Neural progenitor cell (in vitro differentiated cells): ENCODE results near the gene DIP2A. TPM values are rescaled to one million over a fixed set of nuclear protein-coding genes. Genes with fewer than 3 reads are reported as not detected.

ENCODE experiments used
- DNase-seq: peaks from one replicate; pipeline ENCODE4 v3.0.0-alpha.2; 2016; ENCODE audit warnings: low spot score
- H2AFZ ChIP-seq: fragments of 200-600 bp; sonication (generic); replicated peaks from 2 replicates; pipeline ENCODE4 v1.6.1; 2016; ENCODE audit warnings: antibody characterized with exemption
- H3F3A ChIP-seq: fragments of 200-600 bp; sonication (generic); 2 replicates; pipeline ENCODE4 v1.6.1; 2016; ENCODE audit warnings: antibody characterized with exemption, low read depth
- H3K27ac ChIP-seq: fragments of 200-600 bp; sonication (generic); 2 replicates; pipeline ENCODE4 v1.5.1; 2016; ENCODE audit warnings: mild to moderate bottlenecking
- H3K27me3 ChIP-seq: fragments of 200-600 bp; sonication (generic); 2 replicates; pipeline ENCODE4 v1.6.1; 2016; ENCODE audit warnings: mild to moderate bottlenecking, moderate library complexity
- H3K36me3 ChIP-seq: fragments of 200-600 bp; sonication (generic); 2 replicates; pipeline ENCODE4 v1.5.1; 2016
- H3K4me1 ChIP-seq: fragments of 200-600 bp; sonication (generic); 2 replicates; pipeline ENCODE4 v1.6.1; 2016; ENCODE audit warnings: mixed run types
- H3K4me2 ChIP-seq: fragments of 200-600 bp; sonication (generic); 2 replicates; pipeline ENCODE4 v1.6.1; 2016
- H3K4me3 ChIP-seq: fragments of 200-600 bp; sonication (generic); 2 replicates; pipeline ENCODE4 v1.5.1; 2016
- H3K79me2 ChIP-seq: fragments of 200-600 bp; sonication (generic); 2 replicates; pipeline ENCODE4 v1.6.1; 2016; ENCODE audit warnings: low read depth
- H3K9ac ChIP-seq: fragments of 200-600 bp; sonication (generic); 2 replicates; pipeline ENCODE4 v1.6.1; 2016
- H3K9me3 ChIP-seq: fragments of 200-600 bp; sonication (generic); 2 replicates; pipeline ENCODE4 v1.5.1; 2016; ENCODE audit warnings: low read depth
- H4K20me1 ChIP-seq: fragments of 200-600 bp; sonication (generic); 2 replicates; pipeline ENCODE4 v1.6.1; 2016; ENCODE audit warnings: low read depth
- H3K27ac Mint-ChIP-seq: 3 replicates; pipeline ENCODE4 v1.8.0; 2021; ENCODE audit warnings: mixed read lengths
- H3K27me3 Mint-ChIP-seq: 2 replicates; pipeline ENCODE4 v1.8.0; 2022; ENCODE audit warnings: low read depth, mild to moderate bottlenecking, inconsistent platforms, moderate library complexity, mixed read lengths; ENCODE audit not compliant: insufficient read depth
- H3K36me3 Mint-ChIP-seq: 3 replicates; pipeline ENCODE4 v1.8.0; 2021; ENCODE audit warnings: mixed read lengths
- H3K4me1 Mint-ChIP-seq: 3 replicates; pipeline ENCODE4 v1.8.0; 2021; ENCODE audit warnings: mixed read lengths
- H3K4me3 Mint-ChIP-seq: 3 replicates; pipeline ENCODE4 v1.8.0; 2021; ENCODE audit warnings: mild to moderate bottlenecking, moderate library complexity, mixed read lengths
- H3K9me3 Mint-ChIP-seq: 3 replicates; pipeline ENCODE4 v1.8.0; 2020; ENCODE audit warnings: mixed read lengths
- CTCF ChIP-seq: fragments of 200-600 bp; sonication (generic); IDR thresholded peaks from 2 replicates; pipeline ENCODE4 v1.5.1; 2017; ENCODE audit warnings: antibody characterized with exemption, mild to moderate bottlenecking
- EZH2 ChIP-seq: fragments of 200-600 bp; sonication (generic); IDR thresholded peaks from 2 replicates; pipeline ENCODE4 v1.6.1; 2017; ENCODE audit warnings: antibody characterized with exemption, mild to moderate bottlenecking, moderate library complexity
- EZH2phosphoT487 ChIP-seq: fragments of 200-600 bp; sonication (generic); IDR thresholded peaks from 2 replicates; pipeline ENCODE4 v1.6.1; 2017; ENCODE audit warnings: antibody characterized with exemption
- total RNA-seq: library from RNA; depleted of rRNA; stranded (reverse); fragments of >200 nt; gene quantifications from 2 replicates; pipeline ENCODE4 v1.2.3, GENCODE V29; 2015; ENCODE audit warnings: low replicate concordance

Gene DIP2A
- total RNA-seq, 1 donor from 2014 or later: 50.7 TPM

GRCh38 chr21:46498335-46499050, 39.8 kb downstream of the DIP2A start:
- Mint-ChIP-seq H3K36me3 (peaks cover 36% of the 10 kb centered on the region), H3K27ac (no peak overlapping the region), H3K4me3 (no peak overlapping the region), H3K4me1 (no peaks in the 10 kb centered on the region), H3K9me3 (no peaks in the 10 kb centered on the region), H3K27me3 (no peaks in the 10 kb centered on the region)
- H3K27me3 ChIP-seq: no peaks in the 10 kb centered on the region
- no peak overlapping the region for H3K9ac ChIP-seq
- TF ChIP-seq EZH2 (no peak), CTCF (no peak), EZH2phosphoT487 (no peak)
- peaks cover 6% of the 10 kb centered on the region for H3K36me3 ChIP-seq
- H3K9me3 ChIP-seq: no peaks in the 10 kb centered on the region
- H3K79me2 ChIP-seq: no peaks in the 10 kb centered on the region
- H4K20me1 ChIP-seq: peaks cover 3% of the 10 kb centered on the region
- no peak overlapping the region for H2AFZ ChIP-seq
- no peaks in the 10 kb centered on the region for H3F3A ChIP-seq
- no peak overlapping the region for H3K4me3 ChIP-seq
- H3K27ac ChIP-seq: no peak overlapping the region
- H3K4me1 ChIP-seq: no peaks in the 10 kb centered on the region
- no peak for DNase-seq
- H3K4me2 ChIP-seq: no peak overlapping the region

- Mint-ChIP-seq H3K36me3 (peaks cover 37% of the 10 kb centered on the region), H3K27ac (no peak overlapping the region), H3K27me3 (no peaks in the 10 kb centered on the region), H3K4me1 (no peaks in the 10 kb centered on the region), H3K9me3 (no peaks in the 10 kb centered on the region), H3K4me3 (no peak overlapping the region)
- no peaks in the 10 kb centered on the region for H3K4me1 ChIP-seq
- no peak overlapping the region for H3K9ac ChIP-seq
- H3K9me3 ChIP-seq: no peaks in the 10 kb centered on the region
- no peak for DNase-seq
- no peak overlapping the region for H3K4me3 ChIP-seq
- H3K27ac ChIP-seq: no peak overlapping the region
- H2AFZ ChIP-seq: no peak overlapping the region
- no peak for TF ChIP-seq EZH2phosphoT487
- TF ChIP-seq CTCF: no peak
- TF ChIP-seq EZH2: no peak
- no peaks in the 10 kb centered on the region for H4K20me1 ChIP-seq
- no peaks in the 10 kb centered on the region for H3K27me3 ChIP-seq
- H3F3A ChIP-seq: no peaks in the 10 kb centered on the region
- H3K36me3 ChIP-seq: peaks cover 6% of the 10 kb centered on the region
- no peak overlapping the region for H3K4me2 ChIP-seq
- no peaks in the 10 kb centered on the region for H3K79me2 ChIP-seq
Observed at GRCh38 chr21:46500224-46500861, 41.7 kb downstream of the DIP2A start.

- peaks cover 40% of the 10 kb centered on the region for H3K36me3 Mint-ChIP-seq
- no peak for DNase-seq
- no peaks in the 10 kb centered on the region for H3K27me3 Mint-ChIP-seq
- Histone ChIP-seq H3K4me3 (no peak overlapping the region), H3K4me2 (no peak overlapping the region), H3K79me2 (no peaks in the 10 kb centered on the region), H3K27ac (no peak overlapping the region), H3F3A (no peaks in the 10 kb centered on the region), H3K36me3 (no peaks in the 10 kb centered on the region), H3K4me1 (no peaks in the 10 kb centered on the region), H3K9me3 (no peaks in the 10 kb centered on the region), H3K9ac (no peak overlapping the region), H4K20me1 (no peaks in the 10 kb centered on the region), H3K27me3 (no peaks in the 10 kb centered on the region), H2AFZ (no peak overlapping the region)
- H3K27ac Mint-ChIP-seq: no peak overlapping the region
- no peak overlapping the region for H3K4me3 Mint-ChIP-seq
- no peaks in the 10 kb centered on the region for H3K4me1 Mint-ChIP-seq
- TF ChIP-seq CTCF (no peak), EZH2 (no peak), EZH2phosphoT487 (no peak)
- H3K9me3 Mint-ChIP-seq: no peaks in the 10 kb centered on the region
Observed at GRCh38 chr21:46503922-46504550, 45.3 kb downstream of the DIP2A start.
